Glutamatergic neuron (in vitro differentiated cells): ENCODE results near the gene CYP2F1. TPM values are rescaled to one million over a fixed set of nuclear protein-coding genes. Genes with fewer than 3 reads are reported as not detected.
A peak's percentile ranks its signal among the peaks of the same experiment; 100 is the strongest.
"Not testable (repeated sequence)": the region's sequence is repeated elsewhere in the genome, so short reads cannot be mapped to it uniquely, and the experiment has no call there.

ENCODE experiments used
- DNase-seq: peaks from one replicate; pipeline ENCODE4 v3.0.0; 2022
- H3K27ac Mint-ChIP-seq: one replicate; pipeline ENCODE4 v1.8.0; 2020; ENCODE audit warnings: mild to moderate bottlenecking, mixed read lengths, inconsistent platforms; ENCODE audit not compliant: unreplicated experiment
- H3K27me3 Mint-ChIP-seq: one replicate; pipeline ENCODE4 v1.8.0; 2020; ENCODE audit warnings: mild to moderate bottlenecking, moderate library complexity, mixed read lengths, inconsistent platforms; ENCODE audit not compliant: unreplicated experiment
- H3K36me3 Mint-ChIP-seq: one replicate; pipeline ENCODE4 v1.8.0; 2020; ENCODE audit warnings: mild to moderate bottlenecking, mixed read lengths, inconsistent platforms; ENCODE audit not compliant: unreplicated experiment
- H3K4me1 Mint-ChIP-seq: one replicate; pipeline ENCODE4 v1.8.0; 2020; ENCODE audit warnings: mild to moderate bottlenecking, low read depth, mixed read lengths, inconsistent platforms; ENCODE audit not compliant: unreplicated experiment
- H3K4me3 Mint-ChIP-seq: one replicate; pipeline ENCODE4 v1.8.0; 2020; ENCODE audit warnings: mild to moderate bottlenecking, mixed read lengths, inconsistent platforms; ENCODE audit not compliant: unreplicated experiment
- H3K9me3 Mint-ChIP-seq: one replicate; pipeline ENCODE4 v1.8.0; 2020; ENCODE audit warnings: mild to moderate bottlenecking, moderate library complexity, mixed read lengths, inconsistent platforms; ENCODE audit not compliant: unreplicated experiment
- total RNA-seq: library from RNA; stranded (reverse); fragmentation: NEBNext Ultra II Directional; extraction: Animal tissue kit (Norgen Biotek cat#: 25700); gene quantifications from one replicate; pipeline ENCODE4 v1.2.1, GENCODE V29; 2021; ENCODE audit not compliant: unreplicated experiment
- TF ChIP-seq, protein P1 (sequence below): fragments of 200-600 bp; sonication (generic); IDR thresholded peaks from one replicate; pipeline ENCODE4 v1.5.0; 2021; ENCODE audit not compliant: partially characterized antibody, unreplicated experiment

CYP2F1 gene
- total RNA-seq, 1 donor from 2014 or later, result not detected

GRCh38 chr19:41097302-41097701, 16.9 kb upstream of the CYP2F1 start:
- H3K9me3 Mint-ChIP-seq, result peaks cover 12% of the 10 kb centered on the region
- DNase-seq, result no peak
- H3K4me1 Mint-ChIP-seq, result no peaks in the 10 kb centered on the region
- no peak overlapping the region for H3K4me3 Mint-ChIP-seq
- H3K36me3 Mint-ChIP-seq, result peaks cover 6% of the 10 kb centered on the region
- no peaks in the 10 kb centered on the region for H3K27me3 Mint-ChIP-seq
- H3K27ac Mint-ChIP-seq, result no peak overlapping the region
- TF ChIP-seq, protein P1, sequence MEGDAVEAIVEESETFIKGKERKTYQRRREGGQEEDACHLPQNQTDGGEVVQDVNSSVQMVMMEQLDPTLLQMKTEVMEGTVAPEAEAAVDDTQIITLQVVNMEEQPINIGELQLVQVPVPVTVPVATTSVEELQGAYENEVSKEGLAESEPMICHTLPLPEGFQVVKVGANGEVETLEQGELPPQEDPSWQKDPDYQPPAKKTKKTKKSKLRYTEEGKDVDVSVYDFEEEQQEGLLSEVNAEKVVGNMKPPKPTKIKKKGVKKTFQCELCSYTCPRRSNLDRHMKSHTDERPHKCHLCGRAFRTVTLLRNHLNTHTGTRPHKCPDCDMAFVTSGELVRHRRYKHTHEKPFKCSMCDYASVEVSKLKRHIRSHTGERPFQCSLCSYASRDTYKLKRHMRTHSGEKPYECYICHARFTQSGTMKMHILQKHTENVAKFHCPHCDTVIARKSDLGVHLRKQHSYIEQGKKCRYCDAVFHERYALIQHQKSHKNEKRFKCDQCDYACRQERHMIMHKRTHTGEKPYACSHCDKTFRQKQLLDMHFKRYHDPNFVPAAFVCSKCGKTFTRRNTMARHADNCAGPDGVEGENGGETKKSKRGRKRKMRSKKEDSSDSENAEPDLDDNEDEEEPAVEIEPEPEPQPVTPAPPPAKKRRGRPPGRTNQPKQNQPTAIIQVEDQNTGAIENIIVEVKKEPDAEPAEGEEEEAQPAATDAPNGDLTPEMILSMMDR, result no peak

- peaks cover 14% of the 10 kb centered on the region for H3K9me3 Mint-ChIP-seq
- no peak for DNase-seq
- TF ChIP-seq, protein P1, result no peak
- no peaks in the 10 kb centered on the region for H3K4me1 Mint-ChIP-seq
- no peak overlapping the region for H3K4me3 Mint-ChIP-seq
- H3K27me3 Mint-ChIP-seq, result no peaks in the 10 kb centered on the region
- peaks cover 6% of the 10 kb centered on the region for H3K36me3 Mint-ChIP-seq
- no peak overlapping the region for H3K27ac Mint-ChIP-seq
Observed at GRCh38 chr19:41098762-41099161, 15.5 kb upstream of the CYP2F1 start.

DNA sequence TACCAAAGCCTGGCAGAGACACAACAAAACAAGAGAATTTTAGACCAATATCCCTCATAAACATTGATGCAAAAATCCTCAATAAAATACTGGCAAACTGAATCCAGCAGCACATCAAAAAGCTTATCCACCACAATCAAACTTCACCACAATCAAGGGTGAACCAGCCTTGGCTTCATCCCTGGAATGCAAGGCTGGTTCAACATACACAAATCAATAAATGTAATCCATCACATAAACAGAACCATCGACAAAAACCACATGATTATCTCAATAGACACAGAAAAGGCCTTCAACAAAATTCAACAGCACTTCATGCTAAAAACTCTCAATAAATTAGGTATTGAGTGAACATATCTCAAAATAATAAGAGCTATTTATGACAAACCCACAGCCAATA, 12.0 kb upstream of the CYP2F1 start:
- Mint-ChIP-seq H3K27ac (peak overlapping the region; percentile 48), H3K9me3 (peaks cover 19% of the 10 kb centered on the region)
- DNase-seq, H3K4me3 Mint-ChIP-seq, H3K4me1 Mint-ChIP-seq, H3K27me3 Mint-ChIP-seq, H3K36me3 Mint-ChIP-seq: not testable (repeated sequence)

GRCh38 chr19:41106177-41106576, 8.1 kb upstream of the CYP2F1 start:
- no peak for DNase-seq
- H3K36me3 Mint-ChIP-seq, result peaks cover 6% of the 10 kb centered on the region
- H3K4me1 Mint-ChIP-seq, result no peaks in the 10 kb centered on the region
- TF ChIP-seq, protein P1, result no peak
- no peak overlapping the region for H3K27ac Mint-ChIP-seq
- peaks cover 4% of the 10 kb centered on the region for H3K27me3 Mint-ChIP-seq
- peaks cover 16% of the 10 kb centered on the region for H3K9me3 Mint-ChIP-seq
- H3K4me3 Mint-ChIP-seq, result no peak overlapping the region

- H3K27ac Mint-ChIP-seq, result no peak overlapping the region
- peaks cover 9% of the 10 kb centered on the region for H3K27me3 Mint-ChIP-seq
- no peaks in the 10 kb centered on the region for H3K4me1 Mint-ChIP-seq
- H3K4me3 Mint-ChIP-seq, result no peak overlapping the region
- peaks cover 4% of the 10 kb centered on the region for H3K9me3 Mint-ChIP-seq
- TF ChIP-seq, protein P1, result no peak
- peaks cover 15% of the 10 kb centered on the region for H3K36me3 Mint-ChIP-seq
- DNase-seq, result no peak
Observed at GRCh38 chr19:41111296-41111695, 2.9 kb upstream of the CYP2F1 start.

DNA sequence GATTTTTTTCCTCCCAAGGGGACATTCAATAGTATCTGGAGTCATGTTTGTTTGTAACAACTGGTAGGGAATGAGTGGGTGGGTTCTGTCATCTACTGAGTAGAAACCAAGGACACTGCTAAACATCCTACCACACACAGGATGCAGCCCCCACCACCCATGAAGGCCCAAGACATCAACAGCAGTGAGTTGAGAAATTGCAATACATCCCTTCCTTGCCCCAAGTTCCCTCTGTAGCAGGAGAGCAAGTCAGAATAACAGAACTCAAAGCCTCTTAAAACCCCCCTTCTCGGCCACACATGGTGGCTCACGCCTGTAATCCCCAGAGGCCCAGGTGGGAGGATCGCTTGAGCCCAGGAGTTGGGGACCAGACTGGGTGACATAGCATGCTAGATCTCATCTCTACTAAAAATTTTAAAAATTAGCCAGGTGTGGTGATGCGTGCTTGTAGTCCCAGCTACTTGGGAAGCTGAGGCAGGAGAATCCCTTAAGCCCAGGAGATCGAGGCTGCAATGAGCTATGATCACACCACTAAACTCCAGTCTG, 2.4 kb upstream of the CYP2F1 start:
- Mint-ChIP-seq H3K9me3 (peaks cover 4% of the 10 kb centered on the region), H3K27ac (no peak overlapping the region), H3K36me3 (peaks cover 15% of the 10 kb centered on the region), H3K27me3 (peaks cover 10% of the 10 kb centered on the region), H3K4me3 (no peak overlapping the region), H3K4me1 (no peaks in the 10 kb centered on the region)
- TF ChIP-seq, protein P1, result no peak
- no peak for DNase-seq
